ENCODE measurements around the gene AFF2.

The AFF2 gene

DNA sequence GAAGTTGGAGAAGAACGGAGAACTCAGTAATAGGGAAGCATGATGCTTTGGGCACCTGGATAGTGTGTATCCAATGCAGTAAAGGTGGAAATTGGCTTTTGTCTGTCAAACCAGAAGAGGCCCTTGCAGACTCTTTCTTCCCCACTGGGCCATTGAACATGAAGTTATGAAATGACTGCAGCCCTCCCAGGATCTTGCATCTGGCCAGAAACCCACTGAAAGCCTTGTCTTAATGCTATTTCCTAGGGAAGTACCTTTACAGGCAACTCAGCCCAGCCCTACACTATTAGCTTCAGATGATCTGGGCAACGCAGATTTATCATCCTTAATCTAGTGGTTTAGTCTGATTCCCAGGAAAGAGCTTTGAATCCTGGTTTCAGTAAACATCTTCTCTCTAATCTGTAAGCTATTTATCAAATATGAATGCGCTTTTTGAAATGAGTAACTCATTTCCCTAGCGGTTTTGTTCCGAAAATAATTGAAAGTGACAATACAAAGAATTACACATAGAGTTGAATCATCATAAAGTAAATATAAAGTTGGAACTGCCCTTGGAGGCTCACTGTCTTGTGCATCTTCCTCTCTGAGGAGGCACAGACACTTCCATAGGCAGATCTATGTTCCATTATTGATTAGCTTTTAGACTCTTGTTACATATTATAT is 540.6 kb downstream of the AFF2 start:
- Histone ChIP-seq H3K36me3 (replicated peaks) (no peaks in the 10 kb centered on the region), H3K9me3 (no peaks in the 10 kb centered on the region), H3K4me3 (no peak overlapping the region), H3K27me3 (ENCODE audit: low read depth) (no peaks in the 10 kb centered on the region), H3K4me1 (no peaks in the 10 kb centered on the region)
- in situ Hi-C loops (cut with MboI; ENCODE audit: low sequenced_read_pairs): no loop called here
- no peak for DNase-seq (ENCODE audit: low spot score in 2 of 2)

- no peaks in the 10 kb centered on the region for H3K36me3 ChIP-seq (replicated peaks)
- H3K4me1 ChIP-seq: no peaks in the 10 kb centered on the region
- no peak for DNase-seq (ENCODE audit: low spot score in 2 of 2)
- in situ Hi-C loops (cut with MboI; ENCODE audit: low sequenced_read_pairs): no loop called here
- no peaks in the 10 kb centered on the region for H3K9me3 ChIP-seq
- H3K4me3 ChIP-seq: no peak overlapping the region
- H3K27me3 ChIP-seq (ENCODE audit: low read depth): peaks cover 2% of the 10 kb centered on the region; the same call in 1 of the 2 replicates
Observed at GRCh38 chrX:149043401-149043800, 543.0 kb downstream of the AFF2 start.

DNA sequence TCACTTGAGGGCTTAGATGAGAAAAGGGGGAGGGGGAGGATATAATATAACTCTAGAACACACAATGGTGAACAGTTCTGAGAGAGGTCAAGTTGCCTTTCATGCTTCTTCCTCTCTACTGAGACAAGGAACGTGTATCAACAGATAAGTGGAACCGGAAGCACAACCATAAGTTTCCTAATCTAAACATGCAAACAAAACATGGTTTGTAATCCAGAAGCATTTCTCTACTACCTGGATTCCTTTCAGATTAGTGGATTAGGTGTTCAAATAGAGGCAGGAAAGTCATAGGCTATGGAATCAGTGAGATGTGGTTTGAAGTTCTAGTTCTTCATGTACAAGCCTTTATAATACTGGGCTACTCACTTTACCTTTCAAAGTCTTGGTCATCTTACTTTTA is 544.1 kb downstream of the AFF2 start:
- Histone ChIP-seq H3K36me3 (replicated peaks) (no peaks in the 10 kb centered on the region), H3K27me3 (ENCODE audit: low read depth) (peaks cover 2% of the 10 kb centered on the region; the same call in 1 of the 2 replicates), H3K9me3 (no peaks in the 10 kb centered on the region), H3K4me1 (no peaks in the 10 kb centered on the region), H3K4me3 (no peak overlapping the region)
- in situ Hi-C loops (cut with MboI; ENCODE audit: low sequenced_read_pairs): no loop called here
- DNase-seq (ENCODE audit: low spot score in 2 of 2): no peak

- DNase-seq (ENCODE audit: low spot score in 2 of 2): no peak
- Histone ChIP-seq H3K36me3 (replicated peaks) (no peaks in the 10 kb centered on the region), H3K9me3 (no peaks in the 10 kb centered on the region), H3K27me3 (ENCODE audit: low read depth) (peaks cover 2% of the 10 kb centered on the region; the same call in 1 of the 2 replicates), H3K4me1 (no peaks in the 10 kb centered on the region), H3K4me3 (no peak overlapping the region)
- in situ Hi-C loops (cut with MboI; ENCODE audit: low sequenced_read_pairs): no loop called here
Observed at GRCh38 chrX:149045645-149046210, 545.3 kb downstream of the AFF2 start.
